GM12878 (cell line): ENCODE data around the gene RGS6. TPM values are rescaled to one million over a fixed set of nuclear protein-coding genes. Genes with fewer than 3 reads are reported as not detected.

Experiments used
- ATAC-seq: fragments of 200-7000 bp; cut with Tn5 transposase; 3 replicates; pipeline ENCODE4 v1.9.1; 2020; ENCODE audit warnings: mild to moderate bottlenecking, moderate library complexity
- BruUV-seq: library from RNA; stranded (reverse); fragments of 400-500 nt; replicated peaks from 2 replicates; lab custom pipeline; 2021; lab: Mats Ljungman, UMichigan
- CTCF ChIA-PET: fragments of 300-600 bp; sonication (Branson Sonifier 250); formaldehyde crosslinking; extraction: SDS; loops from one replicate; lab custom pipeline; 2021; ENCODE audit warnings: inconsistent platforms; lab: Yijun Ruan, JAX
- POLR2A ChIA-PET: fragments of 350-600 bp; formaldehyde crosslinking; extraction: SDS; loops from one replicate; lab custom pipeline; 2021; ENCODE audit warnings: inconsistent platforms; lab: Charles Lee
- RAD21 ChIA-PET: fragments of 300-600 bp; sonication (Branson Sonifier 250); formaldehyde crosslinking; loops from one replicate; lab custom pipeline; 2023; ENCODE audit warnings: antibody characterized with exemption; ENCODE audit not compliant: unreplicated experiment; lab: Charles Lee
- SMC1A ChIA-PET: fragments of 300-600 bp; sonication (Branson Sonifier 250); formaldehyde crosslinking; loops from one replicate; lab custom pipeline; 2023; ENCODE audit not compliant: unreplicated experiment, uncharacterized antibody; lab: Charles Lee
- DNase-seq: peaks from one replicate; pipeline ENCODE4 v3.0.0-alpha.2; 2011; ENCODE audit warnings: low read depth, low spot score
- FAIRE-seq: peaks from 3 replicates; lab custom pipeline; 2011; peaks lifted over from hg19 to GRCh38; lab: Jason Lieb, UNC
- H2AFZ ChIP-seq: 2 replicates; pipeline ENCODE4 v1.6.0; 2011; ENCODE audit warnings: low read depth, low read length, control low read depth; ENCODE audit not compliant: control insufficient read depth
- H3K27ac ChIP-seq: 2 replicates; pipeline ENCODE4 v1.5.1; 2011; ENCODE audit warnings: control low read depth; ENCODE audit not compliant: control insufficient read depth, insufficient read depth
- H3K27me3 ChIP-seq, 2 experiments: replicated peaks in 1 of 2; 2 replicates each; pipeline versions ENCODE4 v1.6.0 to v1.6.1; 2011; ENCODE audit warnings: low read length in 1 of 2; ENCODE audit not compliant: control insufficient read depth in 2 of 2, insufficient read depth in 2 of 2
- H3K36me3 ChIP-seq, 2 experiments: 2 replicates each; pipeline ENCODE4 v1.5.1; 2011; ENCODE audit warnings: low read length in 1 of 2; ENCODE audit not compliant: control insufficient read depth in 2 of 2, insufficient read depth in 2 of 2
- H3K4me1 ChIP-seq: 2 replicates; pipeline ENCODE4 v1.6.1; 2011; ENCODE audit warnings: mild to moderate bottlenecking, low read length, moderate library complexity, mixed read lengths; ENCODE audit not compliant: control insufficient read depth, insufficient read depth
- H3K4me2 ChIP-seq: 2 replicates; pipeline ENCODE4 v1.6.0; 2011; ENCODE audit warnings: control low read depth; ENCODE audit not compliant: control insufficient read depth, insufficient read depth
- H3K4me3 ChIP-seq: fragments of 200-600 bp; sonication (generic); 2 replicates; pipeline ENCODE4 v1.5.1; 2016
- H3K79me2 ChIP-seq: 2 replicates; pipeline ENCODE4 v1.6.0; 2011; ENCODE audit warnings: low read length; ENCODE audit not compliant: control insufficient read depth, insufficient read depth
- H3K9ac ChIP-seq: 2 replicates; pipeline ENCODE4 v1.8.0; 2011; ENCODE audit warnings: low read length, control low read depth, mixed read lengths; ENCODE audit not compliant: control insufficient read depth, insufficient read depth
- H3K9me3 ChIP-seq: replicated peaks from 3 replicates; pipeline ENCODE4 v1.5.1; 2011; ENCODE audit warnings: mild to moderate bottlenecking, low read length; ENCODE audit not compliant: control insufficient read depth, insufficient read depth
- H4K20me1 ChIP-seq: 2 replicates; pipeline ENCODE4 v1.6.0; 2011; ENCODE audit not compliant: control insufficient read depth, insufficient read depth
- CBFB ChIP-seq: IDR thresholded peaks from 2 replicates; pipeline ENCODE4 v1.6.1; 2016; ENCODE audit warnings: antibody characterized with exemption, low read depth
- E2F8 ChIP-seq: fragments of 450-650 bp; IDR thresholded peaks from 2 replicates; pipeline ENCODE4 v1.6.1; 2018; ENCODE audit warnings: mild to moderate bottlenecking, low read depth, moderate library complexity; ENCODE audit not compliant: partially characterized antibody
- ESRRA ChIP-seq: IDR thresholded peaks from 2 replicates; pipeline ENCODE4 v1.6.1; 2012; ENCODE audit warnings: mild to moderate bottlenecking, low read length, improper control_type of control experiment
- HCFC1 ChIP-seq: fragments of 150-350 bp; IDR thresholded peaks from 2 replicates; pipeline ENCODE4 v1.6.1; 2014; ENCODE audit warnings: low read length
- IRF4 ChIP-seq: IDR thresholded peaks from 2 replicates; pipeline ENCODE4 v1.6.1; 2011; ENCODE audit warnings: low read depth, low read length
- KLF5 ChIP-seq: fragments of 450-650 bp; IDR thresholded peaks from 2 replicates; pipeline ENCODE4 v1.6.1; 2014; ENCODE audit warnings: mild to moderate bottlenecking; ENCODE audit not compliant: partially characterized antibody
- LARP7 ChIP-seq: fragments of 450-650 bp; IDR thresholded peaks from 2 replicates; pipeline ENCODE4 v1.6.1; 2017; ENCODE audit warnings: mild to moderate bottlenecking
- MEF2B ChIP-seq: fragments of 450-650 bp; IDR thresholded peaks from 2 replicates; pipeline ENCODE4 v1.6.1; 2018; ENCODE audit warnings: mild to moderate bottlenecking, moderate library complexity; ENCODE audit not compliant: partially characterized antibody, poor library complexity, severe bottlenecking
- MTA3 ChIP-seq: IDR thresholded peaks from 2 replicates; pipeline ENCODE4 v1.6.1; 2012; ENCODE audit warnings: low read length, inconsistent platforms, borderline replicate concordance
- NBN ChIP-seq: fragments of 450-650 bp; IDR thresholded peaks from 2 replicates; pipeline ENCODE4 v1.6.1; 2016
- NR2F1 ChIP-seq: fragments of 450-650 bp; conservative IDR thresholded peaks from 2 replicates; pipeline ENCODE4 v1.6.1; 2017; ENCODE audit warnings: mild to moderate bottlenecking
- PAX8 ChIP-seq: fragments of 450-650 bp; IDR thresholded peaks from 2 replicates; pipeline ENCODE4 v1.6.1; 2017; ENCODE audit warnings: mild to moderate bottlenecking, moderate library complexity
- RBBP5 ChIP-seq: fragments of 200-600 bp; sonication (generic); conservative IDR thresholded peaks from 2 replicates; pipeline ENCODE4 v1.6.1; 2016
- SUZ12 ChIP-seq: fragments of 200-600 bp; sonication (generic); IDR thresholded peaks from one replicate; pipeline ENCODE4 v1.6.1; 2018; ENCODE audit warnings: antibody characterized with exemption, mild to moderate bottlenecking; ENCODE audit not compliant: unreplicated experiment
- WRNIP1 ChIP-seq: IDR thresholded peaks from 2 replicates; pipeline ENCODE4 v1.6.1; 2011; ENCODE audit warnings: low read depth, low read length, improper control_type of control experiment, borderline replicate concordance
- ZBED1 ChIP-seq: IDR thresholded peaks from 2 replicates; pipeline ENCODE4 v1.6.1; 2016; ENCODE audit warnings: borderline replicate concordance
- ZNF687 ChIP-seq: fragments of 450-650 bp; IDR thresholded peaks from 2 replicates; pipeline ENCODE4 v1.6.1; 2017; ENCODE audit warnings: mild to moderate bottlenecking, moderate library complexity
- WGBS: methylation state at CpG from one replicate; pipeline ENCODE4 v1.1.6; 2016; ENCODE audit warnings: low lambda C conversion rate; ENCODE audit not compliant: insufficient replicate concordance, insufficient coverage; ENCODE audit errors: missing lambda C conversion rate; 5-methylcytosine and 5-hydroxymethylcytosine counted together
- in situ Hi-C: fragments of 300-500 bp; cut with MboI; formaldehyde crosslinking; loops from 9 replicates; pipeline ENCODE4 v1.14.3; 2018; ENCODE audit warnings: mixed read lengths
- intact Hi-C: fragments of 100-400 bp; cut with micrococcal nuclease; formaldehyde crosslinking; loops from one replicate; pipeline ENCODE4 v1.14.2; 2022; ENCODE audit not compliant: unreplicated experiment
- polyA plus RNA-seq, 11 experiments: library from polyadenylated mRNA; depleted of rRNA in 4 of 11; unstranded in 6 of 11; stranded (reverse) in 5 of 11; fragments of >200 nt; fragmentation: Nextera tagmentation in 4 of 11; fragmentation: Illumina TruSeq in 1 of 11; extraction: Ambion mirVana in 4 of 11; extraction: Trizol in 1 of 11; gene quantifications; 1 replicate in 1 of 11; 2 replicates in 10 of 11; pipeline versions ENCODE4 v1.2.1 to v1.2.3, GENCODE V29; 2011 to 2016; ENCODE audit warnings: inconsistent platforms in 2 of 11, missing spikeins in 2 of 11, low read depth in 1 of 11
- total RNA-seq, 4 experiments: library from RNA; depleted of rRNA in 3 of 4; stranded (reverse); fragments of >200 nt in 3 of 4; fragmentation: Illumina TruSeq in 1 of 4; extraction: Trizol in 1 of 4; gene quantifications; 2 replicates each; pipeline versions ENCODE4 v1.2.1 to v1.2.3, GENCODE V29; 2013 to 2021

The RGS6 gene
- total and polyA plus RNA-seq, 10 of the 15 experiments (the other 5 are each of a cell fraction or from before 2014, with no cell fraction given), result 3.9 to 18.1 (median 12.4) TPM

GRCh38 chr14:72423957-72424356, 491.7 kb downstream of the RGS6 start (continued):
- TF ChIP-seq ZNF687, result no peak
- TF ChIP-seq WRNIP1, result no peak
- no peak for TF ChIP-seq NBN
- no peak for TF ChIP-seq MEF2B
- no peak for TF ChIP-seq ESRRA
- TF ChIP-seq LARP7, result no peak
- no peak for TF ChIP-seq CBFB

- SMC1A ChIA-PET, result no interaction called here
Observed at GRCh38 chr14:72430457-72430856, 498.2 kb downstream of the RGS6 start.

More at GRCh38 chr14:72430457-72430856, 498.2 kb downstream of the RGS6 start:
- H3K79me2 ChIP-seq, result no peaks in the 10 kb centered on the region
- no peaks in the 10 kb centered on the region for H3K36me3 ChIP-seq
- H2AFZ ChIP-seq, result no peak overlapping the region
- no peak overlapping the region for H3K4me2 ChIP-seq
- no peak for TF ChIP-seq NR2F1
- TF ChIP-seq ZBED1, result no peak
- TF ChIP-seq HCFC1, result no peak
- no peak for TF ChIP-seq SUZ12
- TF ChIP-seq KLF5, result no peak
- no peak for TF ChIP-seq RBBP5
- no peak for TF ChIP-seq MTA3
- no peak for TF ChIP-seq IRF4
- TF ChIP-seq PAX8, result no peak
- no peak for TF ChIP-seq E2F8
- TF ChIP-seq LARP7, result no peak
- ATAC-seq (no peak), DNase-seq (no peak), FAIRE-seq (no peak)
- WGBS, result 0% methylated on average over 1 of the region's 1 CpG
- CTCF ChIA-PET, result interaction anchor here (1.0 kb wide), 1 partner anchor 9 kb away, joined by 3 read pairs; no protein-coding TSS in a partner anchor
- POLR2A ChIA-PET, result no interaction called here
- in situ Hi-C loops (no loop called here), intact Hi-C loops (no loop called here)
- H3K4me1 ChIP-seq, result no peaks in the 10 kb centered on the region
- BruUV-seq, result no TSS peak
- H3K9me3 ChIP-seq, result peaks cover 9% of the 10 kb centered on the region; the same call in 2 of the 3 replicates
- no peak overlapping the region for H3K4me3 ChIP-seq
- H3K9ac ChIP-seq, result no peak overlapping the region
- no peaks in the 10 kb centered on the region for H3K27me3 ChIP-seq
- no peak overlapping the region for H3K27ac ChIP-seq
- RAD21 ChIA-PET, result no interaction called here
- no peaks in the 10 kb centered on the region for H4K20me1 ChIP-seq
